Measurements from ENCODE around the gene PKD1L1.
"Not testable (repeated sequence)": the region's sequence is repeated elsewhere in the genome, so short reads cannot be mapped to it uniquely, and the experiment has no call there.

Gene PKD1L1

DNA sequence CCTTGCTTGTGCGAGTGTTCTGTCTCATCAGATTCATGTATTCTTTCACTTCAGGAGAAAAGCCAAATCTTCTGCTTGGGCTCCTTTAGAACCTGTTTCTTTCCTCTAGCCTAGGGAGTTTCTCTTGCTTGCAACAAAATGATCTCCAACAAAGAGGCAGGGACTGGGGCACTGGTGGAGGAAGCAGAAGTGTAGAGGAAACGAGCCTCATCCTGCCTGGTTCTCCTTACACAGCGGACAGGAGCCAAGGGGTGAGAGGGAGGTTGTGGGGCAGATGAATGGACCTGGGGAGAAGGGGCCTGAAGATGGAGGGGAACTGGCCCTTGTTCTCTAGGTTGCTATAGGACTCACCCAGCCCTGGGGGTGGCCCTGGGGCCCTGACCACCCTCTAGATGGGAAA, 141.1 kb downstream of the PKD1L1 start:
- Histone ChIP-seq H3K27me3 (ENCODE audit: control insufficient read depth, insufficient read depth, low read length) (no peaks in the 10 kb centered on the region), H3K27ac (ENCODE audit: low read length) (no peak overlapping the region), H3K36me3 (ENCODE audit: control insufficient read depth, low read depth, low read length) (no peaks in the 10 kb centered on the region), H3K4me3 (ENCODE audit: low read length) (no peak overlapping the region), H3K9me3 (ENCODE audit: control insufficient read depth, low read depth, low read length) (no peaks in the 10 kb centered on the region), H3K4me1 (ENCODE audit: control insufficient read depth, low read depth, low read length) (no peaks in the 10 kb centered on the region), H3K9ac (ENCODE audit: low read length) (no peak overlapping the region)

DNA sequence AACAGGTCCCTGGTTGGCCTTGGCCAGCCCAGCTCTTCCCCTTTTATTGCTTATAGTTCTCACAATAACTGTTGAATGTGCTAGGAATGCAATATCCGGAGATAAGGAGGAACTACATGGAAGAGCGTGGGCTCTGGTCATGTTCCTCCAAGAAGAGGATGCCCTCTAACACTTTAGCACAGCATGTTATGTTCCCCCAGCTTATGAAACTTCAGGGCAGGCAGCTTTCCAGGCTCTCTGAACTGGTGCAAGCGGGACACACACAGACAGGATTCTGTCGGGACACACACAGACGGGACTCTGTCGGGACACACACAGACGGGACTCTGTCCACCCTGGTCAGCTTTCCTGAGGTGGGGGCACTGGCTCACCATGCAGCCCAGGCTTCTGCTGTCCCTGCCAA, 141.6 kb downstream of the PKD1L1 start:
- H3K27ac ChIP-seq (ENCODE audit: low read length): no peak overlapping the region
- H3K36me3 ChIP-seq (ENCODE audit: control insufficient read depth, low read depth, low read length): no peaks in the 10 kb centered on the region
- no peaks in the 10 kb centered on the region for H3K9me3 ChIP-seq (ENCODE audit: control insufficient read depth, low read depth, low read length)
- H3K9ac ChIP-seq (ENCODE audit: low read length): no peak overlapping the region
- no peaks in the 10 kb centered on the region for H3K27me3 ChIP-seq (ENCODE audit: control insufficient read depth, insufficient read depth, low read length)
- no peak overlapping the region for H3K4me3 ChIP-seq (ENCODE audit: low read length)
- no peaks in the 10 kb centered on the region for H3K4me1 ChIP-seq (ENCODE audit: control insufficient read depth, low read depth, low read length)

DNA sequence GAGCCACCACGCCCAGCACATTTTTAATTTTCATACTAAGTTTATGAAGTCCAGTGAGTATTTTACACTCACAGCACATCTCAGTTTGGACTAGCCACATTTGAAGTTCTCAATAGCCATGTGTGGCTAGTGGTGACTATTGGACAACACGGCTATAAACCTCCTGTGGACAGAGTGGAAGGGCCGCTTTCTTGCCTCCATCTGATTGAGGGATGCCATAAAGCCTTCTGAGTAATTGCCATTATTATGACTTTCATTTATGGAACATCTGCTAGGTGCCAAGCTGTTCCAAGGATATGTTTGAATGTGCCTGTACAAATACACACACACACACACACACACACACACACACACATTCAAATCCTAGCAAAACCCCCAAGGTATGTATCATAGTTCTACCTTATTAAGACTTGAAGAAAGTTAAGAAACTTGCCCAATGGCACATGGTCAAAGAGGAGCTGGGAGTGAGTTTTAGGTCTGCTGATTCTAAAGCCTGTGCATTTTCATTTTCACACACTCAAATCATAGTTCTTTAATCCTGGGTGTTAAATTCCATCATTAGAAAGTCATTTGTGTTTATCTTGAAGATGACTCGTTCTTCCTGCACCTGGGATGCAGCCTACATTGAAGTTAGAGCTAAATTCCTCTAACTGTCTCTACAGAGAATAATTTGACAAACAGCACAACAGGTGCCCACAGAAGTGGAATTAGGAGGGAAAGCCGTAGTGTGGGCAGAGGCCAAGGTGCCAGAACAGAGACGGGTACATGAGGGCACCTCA, 143.3 kb downstream of the PKD1L1 start:
- Histone ChIP-seq H3K27me3 (ENCODE audit: control insufficient read depth, insufficient read depth, low read length) (no peaks in the 10 kb centered on the region), H3K4me3 (ENCODE audit: low read length) (no peak overlapping the region), H3K27ac (ENCODE audit: low read length) (no peak overlapping the region), H3K9ac (ENCODE audit: low read length) (no peak overlapping the region), H3K36me3 (ENCODE audit: control insufficient read depth, low read depth, low read length) (no peaks in the 10 kb centered on the region), H3K4me1 (ENCODE audit: control insufficient read depth, low read depth, low read length) (no peaks in the 10 kb centered on the region), H3K9me3 (ENCODE audit: control insufficient read depth, low read depth, low read length) (no peaks in the 10 kb centered on the region)

DNA sequence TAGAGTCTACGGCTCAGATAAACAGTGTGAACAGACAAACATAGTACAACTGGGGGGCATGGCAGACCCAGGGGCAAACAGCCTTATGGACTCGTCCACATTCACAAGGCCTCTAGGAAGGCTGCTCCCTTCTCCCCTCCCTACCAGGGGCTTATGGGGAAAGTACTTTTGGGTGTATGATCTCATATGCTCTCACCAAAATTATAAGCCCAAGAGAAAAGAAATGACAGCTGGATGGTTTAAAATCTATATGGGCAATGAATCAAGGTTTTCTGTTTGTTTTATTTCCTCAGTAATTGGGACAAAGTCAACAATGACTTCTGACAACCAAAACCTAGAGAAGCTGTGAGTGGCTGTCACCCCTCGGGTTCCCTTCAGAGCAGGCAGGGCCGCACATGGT, 144.4 kb downstream of the PKD1L1 start:
- H3K4me3 ChIP-seq (ENCODE audit: low read length): no peak overlapping the region
- H3K36me3 ChIP-seq (ENCODE audit: control insufficient read depth, low read depth, low read length): no peaks in the 10 kb centered on the region
- H3K27me3 ChIP-seq (ENCODE audit: control insufficient read depth, insufficient read depth, low read length): no peaks in the 10 kb centered on the region
- no peaks in the 10 kb centered on the region for H3K9me3 ChIP-seq (ENCODE audit: control insufficient read depth, low read depth, low read length)
- H3K4me1 ChIP-seq (ENCODE audit: control insufficient read depth, low read depth, low read length): no peaks in the 10 kb centered on the region
- no peak overlapping the region for H3K27ac ChIP-seq (ENCODE audit: low read length)
- H3K9ac ChIP-seq (ENCODE audit: low read length): no peak overlapping the region

DNA sequence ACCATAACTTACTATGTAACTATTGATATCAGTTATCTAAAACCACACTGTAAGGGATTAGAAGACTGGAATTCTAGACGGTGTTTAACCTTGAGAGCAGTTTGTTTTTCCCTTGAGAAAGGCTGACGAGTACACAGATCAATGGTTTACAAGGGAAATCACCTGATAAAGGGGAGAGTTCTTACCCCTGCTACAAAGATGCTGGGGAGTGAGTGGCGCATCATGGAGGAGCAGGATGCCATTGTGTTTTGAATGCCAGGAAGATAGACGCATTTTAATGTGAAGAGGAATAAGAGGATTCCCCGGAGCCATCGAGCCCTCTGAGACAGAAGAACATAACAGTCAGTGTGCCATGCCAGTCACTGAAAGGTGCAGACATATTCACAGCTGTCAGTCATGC, 145.2 kb downstream of the PKD1L1 start:
- no peak overlapping the region for H3K4me3 ChIP-seq (ENCODE audit: low read length)
- no peak overlapping the region for H3K27ac ChIP-seq (ENCODE audit: low read length)
- H3K36me3 ChIP-seq (ENCODE audit: control insufficient read depth, low read depth, low read length): no peaks in the 10 kb centered on the region
- H3K9ac ChIP-seq (ENCODE audit: low read length): no peak overlapping the region
- no peaks in the 10 kb centered on the region for H3K9me3 ChIP-seq (ENCODE audit: control insufficient read depth, low read depth, low read length)
- H3K4me1 ChIP-seq (ENCODE audit: control insufficient read depth, low read depth, low read length): no peaks in the 10 kb centered on the region
- no peaks in the 10 kb centered on the region for H3K27me3 ChIP-seq (ENCODE audit: control insufficient read depth, insufficient read depth, low read length)

DNA sequence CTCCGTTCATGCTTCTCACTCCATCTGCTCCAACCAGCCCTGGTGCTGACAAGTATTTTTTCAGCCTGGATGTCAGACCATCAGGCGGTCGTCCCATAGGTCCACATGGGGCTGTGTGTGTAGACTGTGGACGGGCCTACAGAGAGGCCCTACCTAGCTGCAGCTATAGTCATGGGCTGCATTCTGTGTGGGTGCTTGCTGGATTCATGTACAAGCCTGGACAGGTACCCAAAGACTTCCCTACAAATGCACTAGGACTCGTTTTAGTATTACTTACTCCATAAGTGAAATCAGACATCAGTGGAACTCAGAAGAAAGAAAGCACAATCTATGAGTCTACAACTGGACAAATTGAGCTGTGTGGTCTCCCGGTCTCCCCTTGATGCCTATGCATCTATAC, 146.8 kb downstream of the PKD1L1 start:
- Histone ChIP-seq H3K9me3 (ENCODE audit: control insufficient read depth, low read depth, low read length) (no peaks in the 10 kb centered on the region), H3K36me3 (ENCODE audit: control insufficient read depth, low read depth, low read length) (no peaks in the 10 kb centered on the region), H3K4me3 (ENCODE audit: low read length) (no peak overlapping the region), H3K9ac (ENCODE audit: low read length) (no peak overlapping the region), H3K27me3 (ENCODE audit: control insufficient read depth, insufficient read depth, low read length) (no peaks in the 10 kb centered on the region), H3K27ac (ENCODE audit: low read length) (no peak overlapping the region), H3K4me1 (ENCODE audit: control insufficient read depth, low read depth, low read length) (no peaks in the 10 kb centered on the region)

DNA sequence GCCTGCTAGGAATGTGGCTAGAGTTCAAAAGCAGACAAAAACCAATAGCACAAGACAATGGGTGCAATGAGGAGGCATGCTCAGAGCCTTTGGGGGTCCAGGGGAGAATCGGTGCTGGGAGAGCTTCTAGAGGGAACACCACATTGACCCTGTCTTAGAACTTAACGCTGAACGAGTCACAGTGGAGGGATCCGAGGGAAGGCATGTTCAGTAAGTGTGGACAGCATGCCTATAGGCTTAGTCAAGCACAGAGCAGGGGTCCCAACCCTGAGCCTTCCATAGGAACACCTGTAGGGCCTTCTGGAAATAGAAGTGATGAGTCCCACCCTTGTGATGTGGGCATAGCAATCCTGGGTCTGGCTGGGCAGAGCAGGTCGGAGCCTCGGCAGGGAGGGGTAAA, 148.7 kb downstream of the PKD1L1 start:
- Histone ChIP-seq H3K9ac (ENCODE audit: low read length) (no peak overlapping the region), H3K27ac (ENCODE audit: low read length) (no peak overlapping the region), H3K9me3 (ENCODE audit: control insufficient read depth, low read depth, low read length) (no peaks in the 10 kb centered on the region), H3K4me3 (ENCODE audit: low read length) (no peak overlapping the region), H3K4me1 (ENCODE audit: control insufficient read depth, low read depth, low read length) (no peaks in the 10 kb centered on the region), H3K27me3 (ENCODE audit: control insufficient read depth, insufficient read depth, low read length) (no peaks in the 10 kb centered on the region), H3K36me3 (ENCODE audit: control insufficient read depth, low read depth, low read length) (no peaks in the 10 kb centered on the region)

DNA sequence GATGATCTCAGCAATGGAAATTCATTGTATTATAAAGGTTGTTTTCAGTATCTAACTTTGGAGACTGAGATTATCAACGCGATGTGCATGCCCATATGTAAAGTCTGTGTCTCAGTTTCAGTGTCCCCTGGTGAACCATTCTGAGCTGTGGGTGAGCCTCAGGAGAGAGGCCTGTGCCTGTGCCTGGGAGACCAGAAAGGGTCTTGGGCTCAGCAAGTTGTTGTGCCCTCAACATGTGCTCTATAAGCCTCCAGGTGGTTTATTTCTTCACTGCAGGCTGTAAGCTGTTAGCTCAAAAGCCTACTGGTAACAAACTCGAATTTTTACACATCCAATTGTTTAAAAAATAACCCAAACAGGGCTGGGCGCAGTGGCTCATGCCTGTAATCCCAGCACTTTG, 151.9 kb downstream of the PKD1L1 start:
- H3K27ac ChIP-seq (ENCODE audit: low read length): no peak overlapping the region
- no peak overlapping the region for H3K9ac ChIP-seq (ENCODE audit: low read length)
- H3K36me3 ChIP-seq (ENCODE audit: control insufficient read depth, low read depth, low read length): no peaks in the 10 kb centered on the region
- no peak overlapping the region for H3K4me3 ChIP-seq (ENCODE audit: low read length)
- H3K4me1 ChIP-seq (ENCODE audit: control insufficient read depth, low read depth, low read length): no peaks in the 10 kb centered on the region
- H3K27me3 ChIP-seq (ENCODE audit: control insufficient read depth, insufficient read depth, low read length): no peaks in the 10 kb centered on the region
- H3K9me3 ChIP-seq (ENCODE audit: control insufficient read depth, low read depth, low read length): no peaks in the 10 kb centered on the region

DNA sequence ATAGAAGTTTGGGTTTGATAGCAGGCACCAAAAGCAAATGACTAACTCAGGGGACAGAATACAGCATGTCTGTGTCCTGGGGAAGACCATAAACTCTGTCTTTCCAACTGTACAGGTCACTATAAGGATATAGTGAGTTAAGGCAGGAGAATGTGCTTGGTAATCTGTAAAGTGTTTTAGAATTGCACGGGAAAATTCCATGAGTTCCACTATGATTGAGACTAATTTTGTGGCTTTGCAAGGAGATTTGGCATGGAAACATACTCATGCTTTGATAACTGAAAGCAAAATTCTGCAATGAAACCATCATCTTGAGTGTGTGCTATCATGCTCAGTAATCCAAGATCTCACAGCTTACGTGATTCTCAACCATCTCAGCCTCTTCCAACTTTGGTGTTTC, 152.6 kb downstream of the PKD1L1 start:
- Histone ChIP-seq H3K36me3 (ENCODE audit: control insufficient read depth, low read depth, low read length) (no peaks in the 10 kb centered on the region), H3K4me1 (ENCODE audit: control insufficient read depth, low read depth, low read length) (no peaks in the 10 kb centered on the region), H3K9me3 (ENCODE audit: control insufficient read depth, low read depth, low read length) (no peaks in the 10 kb centered on the region), H3K9ac (ENCODE audit: low read length) (no peak overlapping the region), H3K27me3 (ENCODE audit: control insufficient read depth, insufficient read depth, low read length) (no peaks in the 10 kb centered on the region), H3K4me3 (ENCODE audit: low read length) (no peak overlapping the region), H3K27ac (ENCODE audit: low read length) (no peak overlapping the region)

DNA sequence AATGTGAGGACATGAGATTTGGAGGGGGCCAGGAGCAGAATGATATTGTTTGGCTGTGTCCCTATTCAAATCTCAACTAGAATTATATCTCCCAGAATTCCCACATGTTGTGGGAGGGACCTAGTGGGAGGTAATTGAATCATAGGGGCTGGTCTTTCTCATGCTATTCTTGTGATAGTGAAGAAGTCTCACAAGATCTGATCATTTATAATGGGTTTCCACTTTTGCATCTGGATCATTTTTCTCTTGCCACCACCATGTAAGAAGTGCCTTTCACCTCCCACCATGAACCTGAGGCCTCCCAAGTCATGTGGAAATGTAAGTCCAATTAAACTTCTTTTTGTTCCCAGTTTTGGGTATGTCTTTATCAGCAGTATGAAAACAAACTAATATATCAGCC, 153.1 kb downstream of the PKD1L1 start:
- H3K4me1 ChIP-seq (ENCODE audit: control insufficient read depth, low read depth, low read length); H3K27ac ChIP-seq (ENCODE audit: low read length); H3K36me3 ChIP-seq (ENCODE audit: control insufficient read depth, low read depth, low read length); H3K27me3 ChIP-seq (ENCODE audit: control insufficient read depth, insufficient read depth, low read length); H3K9me3 ChIP-seq (ENCODE audit: control insufficient read depth, low read depth, low read length); H3K4me3 ChIP-seq (ENCODE audit: low read length); H3K9ac ChIP-seq (ENCODE audit: low read length): not testable (repeated sequence)

DNA sequence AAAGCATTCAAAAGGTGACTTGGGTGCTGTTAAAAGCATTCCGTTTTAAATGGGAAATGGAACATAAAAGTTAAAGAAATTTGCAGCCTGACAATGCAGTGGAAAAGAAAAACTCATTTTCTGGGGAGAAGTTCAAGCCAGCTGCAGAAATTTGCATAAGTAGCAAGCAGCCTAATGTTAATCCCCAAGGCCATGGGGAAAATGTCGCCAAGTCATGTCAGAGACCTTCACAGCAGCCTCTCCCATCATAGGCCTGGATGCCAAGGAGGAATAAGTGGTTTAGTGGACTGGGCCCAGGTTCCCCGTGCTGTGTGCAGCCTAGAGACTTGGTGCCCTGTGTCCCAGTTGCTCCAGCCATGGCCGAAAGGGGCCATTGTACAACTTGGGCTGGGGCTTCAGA, 154.2 kb downstream of the PKD1L1 start:
- H3K4me3 ChIP-seq (ENCODE audit: low read length): no peak overlapping the region
- no peak overlapping the region for H3K9ac ChIP-seq (ENCODE audit: low read length)
- no peaks in the 10 kb centered on the region for H3K36me3 ChIP-seq (ENCODE audit: control insufficient read depth, low read depth, low read length)
- H3K4me1 ChIP-seq (ENCODE audit: control insufficient read depth, low read depth, low read length): no peaks in the 10 kb centered on the region
- H3K27ac ChIP-seq (ENCODE audit: low read length): no peak overlapping the region
- H3K27me3 ChIP-seq (ENCODE audit: control insufficient read depth, insufficient read depth, low read length): no peaks in the 10 kb centered on the region
- H3K9me3 ChIP-seq (ENCODE audit: control insufficient read depth, low read depth, low read length): no peaks in the 10 kb centered on the region

DNA sequence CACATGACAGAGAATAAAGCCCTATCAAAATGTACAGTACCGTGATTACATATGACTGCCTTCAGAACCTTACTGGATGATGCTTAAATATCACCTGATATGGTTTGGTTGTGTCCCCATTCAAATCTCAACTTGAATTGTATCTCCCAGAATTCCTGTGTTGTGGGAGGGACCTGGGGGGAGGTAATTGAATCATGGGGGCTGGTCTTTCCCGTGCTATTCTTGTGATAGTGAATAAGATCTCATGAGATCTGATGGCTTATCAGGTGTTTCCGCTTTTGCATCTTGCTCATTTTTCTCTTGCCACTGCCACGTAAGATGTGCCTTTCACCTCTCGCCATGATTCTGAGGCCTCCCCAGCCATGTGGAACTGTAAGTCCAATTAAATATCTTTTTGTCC, 155.1 kb downstream of the PKD1L1 start:
- H3K36me3 ChIP-seq (ENCODE audit: control insufficient read depth, low read depth, low read length); H3K4me1 ChIP-seq (ENCODE audit: control insufficient read depth, low read depth, low read length); H3K4me3 ChIP-seq (ENCODE audit: low read length); H3K27me3 ChIP-seq (ENCODE audit: control insufficient read depth, insufficient read depth, low read length); H3K9ac ChIP-seq (ENCODE audit: low read length); H3K27ac ChIP-seq (ENCODE audit: low read length); H3K9me3 ChIP-seq (ENCODE audit: control insufficient read depth, low read depth, low read length): not testable (repeated sequence)
